Posterior cingulate gyrus (tissue), 11 donors: Measurements from ENCODE around the gene RASAL3.
A peak's percentile ranks its signal among the peaks of the same experiment; 100 is the strongest.
"Not testable (repeated sequence)": the region's sequence is repeated elsewhere in the genome, so short reads cannot be mapped to it uniquely, and the experiment has no call there.

Source experiments
- DNase-seq, 10 donors: peaks; one replicate each; pipeline versions ENCODE4 v3.0.0 to v3.0.0-alpha.2; 2020 to 2021; ENCODE audit warnings: mixed read lengths in 3 of 10
- intact Hi-C: fragments of 100-400 bp; cut with DNase I; formaldehyde crosslinking; loops from one replicate; pipeline ENCODE4 v1.15.1; 2023

RASAL3 gene

DNA sequence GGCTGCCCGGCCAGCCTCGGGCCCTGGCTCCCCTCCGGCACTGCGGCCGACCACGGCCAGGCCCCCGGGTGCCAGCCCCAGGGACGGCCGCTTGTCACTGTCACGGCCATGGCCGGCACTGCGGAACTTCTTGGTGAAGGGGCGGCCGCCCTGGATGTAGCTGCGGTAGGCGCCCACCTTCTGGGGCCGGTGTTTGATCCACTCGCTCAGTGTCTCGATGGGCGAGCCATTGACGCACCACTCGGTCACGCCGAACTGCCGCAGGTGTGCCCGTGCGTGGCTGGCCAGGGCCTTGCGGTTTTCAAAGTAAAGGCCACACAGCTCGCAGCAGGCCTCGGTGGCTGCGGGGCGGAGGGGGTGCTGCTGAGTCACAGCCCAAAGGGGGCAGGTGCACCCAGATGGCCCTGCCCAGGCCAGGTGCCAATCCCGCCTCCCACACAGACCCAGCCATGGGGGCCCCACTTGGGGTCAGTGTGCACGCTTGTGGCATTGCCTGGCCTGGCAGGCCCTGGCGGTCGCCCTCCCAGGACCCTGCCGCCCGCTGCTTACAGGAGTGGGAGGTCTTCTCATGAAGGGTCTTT lies 39.6 kb downstream of the RASAL3 start:
- intact Hi-C loops, result no loop called here
- peak in 2 of 10 donors; percentile 67 to 78 for DNase-seq

DNA sequence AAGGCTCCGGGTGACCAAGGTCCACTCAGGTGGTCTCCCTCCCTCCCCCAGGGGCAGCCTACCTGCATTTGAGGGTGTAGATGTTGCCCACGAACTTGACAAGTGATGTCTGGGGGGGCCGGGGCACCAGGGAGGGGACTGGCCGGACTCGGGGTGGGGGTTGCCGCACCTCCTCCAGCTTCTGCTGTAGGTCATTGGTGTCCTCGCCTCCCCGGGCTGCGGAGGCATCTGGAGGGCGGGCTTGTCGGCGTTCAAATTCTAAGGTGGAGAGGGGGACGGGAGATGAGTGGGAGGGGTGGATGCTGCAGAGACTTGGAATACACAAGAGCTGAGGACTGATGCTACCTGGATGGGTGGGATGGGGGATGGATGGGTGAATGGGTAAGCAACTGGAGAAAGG lies 40.2 kb downstream of the RASAL3 start:
- peak in 2 of 10 donors; percentile 46 to 52 for DNase-seq
- intact Hi-C loops, result no loop called here

DNA sequence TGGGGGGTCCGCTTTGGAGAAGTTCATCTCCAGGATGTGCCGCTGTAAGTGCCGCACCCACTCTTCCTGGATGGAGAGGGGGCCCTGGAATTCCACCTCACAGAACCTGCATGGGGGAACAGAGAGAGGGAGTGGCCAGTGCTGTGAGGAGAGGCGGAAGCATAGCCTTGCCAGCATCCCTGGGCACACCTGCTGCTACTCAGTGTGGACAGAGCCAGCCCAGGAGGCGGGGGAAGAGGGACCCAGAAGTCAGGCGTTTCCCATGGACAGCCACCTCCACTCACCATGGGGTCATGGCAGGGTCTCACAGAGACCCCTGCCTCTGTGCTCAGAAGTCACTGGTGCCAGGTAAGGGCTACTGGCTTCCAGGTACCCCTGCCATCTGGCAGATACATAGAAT lies 41.2 kb downstream of the RASAL3 start:
- peak in 2 of 10 donors; percentile 19 to 36 for DNase-seq
- intact Hi-C loops, result no loop called here

- intact Hi-C loops, result no loop called here
- DNase-seq, result peak in 2 of 10 donors; percentile 65 to 73
These were observed 41.9 kb downstream of the RASAL3 start for GRCh38 chr19:15422296-15423075.

DNA sequence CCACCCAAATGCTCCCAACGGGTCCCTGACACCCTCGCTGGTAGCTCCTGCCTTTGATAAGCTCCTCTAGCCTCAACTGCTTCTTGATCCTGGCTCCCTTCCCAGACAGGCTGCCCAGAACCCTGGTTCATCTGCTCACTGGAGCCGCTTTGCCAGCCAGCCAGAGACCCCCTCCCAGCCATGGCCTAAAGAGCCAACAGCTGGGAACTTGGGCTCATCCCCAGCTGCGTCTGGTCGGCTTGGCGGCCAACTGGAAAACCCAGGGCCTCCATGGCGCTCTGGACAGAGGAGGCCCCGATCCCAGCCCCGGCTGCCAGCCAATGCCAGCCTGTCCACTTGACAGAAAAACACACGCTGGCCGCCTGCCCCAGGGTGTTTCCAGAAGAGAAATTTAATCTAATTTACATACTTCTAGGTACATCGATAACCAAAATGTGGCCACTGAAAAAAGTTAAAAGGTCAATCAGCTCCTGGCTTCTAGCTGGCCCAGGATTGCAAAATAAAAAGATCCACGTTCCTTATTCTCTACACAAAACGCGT lies 42.6 kb downstream of the RASAL3 start:
- intact Hi-C loops, result no loop called here
- DNase-seq, result peak; percentile 65 to 97 (median 82)

DNA sequence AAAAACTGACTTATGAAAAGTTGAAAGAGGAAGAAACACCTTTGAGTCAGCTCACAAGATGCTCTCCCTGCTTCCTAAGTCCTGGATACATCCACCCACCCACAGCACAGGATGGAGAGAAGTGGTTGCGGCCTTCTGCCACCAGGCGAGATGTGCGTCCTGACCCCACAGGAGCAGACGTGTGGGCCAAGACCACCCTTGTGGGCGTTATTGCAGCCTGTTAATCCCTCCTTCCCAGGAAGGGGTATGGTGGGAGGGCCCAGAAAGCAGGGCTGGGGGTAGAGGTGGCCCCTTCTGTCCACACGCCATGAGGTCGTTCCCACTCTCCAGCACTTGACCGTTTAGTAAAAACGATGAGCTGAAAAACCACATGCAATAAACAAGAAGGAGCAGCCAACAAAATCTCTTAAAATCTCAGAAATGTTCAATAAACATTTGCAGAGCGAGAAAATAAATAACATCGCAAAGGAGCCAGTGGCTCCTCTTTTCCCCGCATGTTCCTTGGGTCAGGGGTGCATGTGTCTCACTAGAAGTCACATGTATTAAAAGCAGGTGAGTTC lies 43.1 kb downstream of the RASAL3 start:
- intact Hi-C loops, result no loop called here
- peak in 2 of 10 donors; percentile 58 to 66 for DNase-seq

DNA sequence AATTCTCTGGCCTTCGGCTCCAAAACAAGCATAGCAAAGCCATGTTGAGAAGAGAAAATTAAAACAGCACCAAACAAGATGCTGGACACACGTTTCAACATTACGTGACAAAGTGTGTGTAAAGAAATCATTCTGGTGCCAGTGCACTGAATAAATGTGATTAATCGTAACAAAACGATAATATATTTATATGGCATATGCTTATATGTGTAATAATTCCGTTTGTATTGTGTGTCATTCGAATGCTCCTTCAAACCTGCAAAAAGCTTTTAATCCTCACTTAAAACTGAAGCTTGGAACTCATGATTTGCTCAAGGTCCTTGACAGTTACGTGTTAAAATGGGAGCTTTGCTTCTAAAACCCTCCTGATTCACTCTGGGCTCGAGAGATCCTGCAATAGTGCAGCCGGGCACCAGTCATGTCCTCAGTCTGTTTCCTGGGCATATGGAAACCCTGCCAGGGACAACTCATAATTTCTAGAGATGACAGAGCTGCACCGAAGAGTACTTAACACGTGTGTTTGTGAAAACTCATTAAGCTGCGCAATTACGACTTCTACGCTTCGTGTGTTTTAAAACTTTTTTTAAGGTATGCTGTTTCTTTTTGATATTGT lies 44.8 kb downstream of the RASAL3 start:
- DNase-seq, result peak in 1 of 10 donors; percentile 50
- intact Hi-C loops, result loop anchor here (2.0 to 5.0 kb wide), 3 partner anchors 13 to 42 kb away; partner anchors contain the start of gene AKAP8

DNA sequence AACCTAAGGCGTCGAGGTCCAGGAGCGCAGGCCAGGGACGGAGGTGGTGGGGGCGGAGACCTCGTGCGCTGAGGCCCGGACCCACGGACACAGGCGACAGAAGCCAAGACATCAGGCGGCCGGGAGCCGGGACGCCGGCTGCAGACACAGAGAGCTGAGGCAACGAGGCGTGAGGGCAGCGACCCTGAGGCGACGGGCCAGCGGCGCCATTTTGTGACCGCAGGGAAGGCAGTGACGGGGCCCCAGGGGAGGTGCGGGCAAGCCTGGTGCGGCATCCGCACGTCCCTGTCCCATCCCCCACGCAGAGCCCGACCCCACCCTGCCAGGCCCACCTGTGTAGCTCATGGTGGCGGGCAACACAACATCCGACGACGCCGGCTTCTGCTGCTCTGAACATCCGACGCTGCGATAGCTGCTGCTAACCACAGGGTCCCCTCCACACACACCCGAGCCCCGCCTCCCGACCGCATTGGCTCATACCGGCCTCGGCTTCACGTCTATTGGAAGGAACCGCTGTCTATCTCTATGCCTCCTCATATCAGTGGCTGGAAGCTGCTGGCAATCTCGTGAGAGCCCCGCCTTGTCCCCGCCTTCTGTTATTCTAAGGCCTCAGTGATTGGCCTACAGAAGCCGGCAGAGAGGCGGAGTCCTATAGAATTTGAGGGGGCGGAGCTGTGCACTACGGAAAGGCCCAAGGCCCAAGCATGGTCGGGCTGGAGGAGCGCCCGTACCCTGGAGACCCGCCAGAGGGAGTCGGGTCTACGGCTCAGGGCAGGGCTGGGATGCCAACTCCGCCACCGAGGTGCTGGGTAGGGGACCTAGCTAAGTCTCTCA lies 45.5 kb downstream of the RASAL3 start, which contains the start of gene AKAP8L:
AKAP8L (minus strand) TSS at position 410 of the 834 bp plus-strand sequence; CDS start at position 345, 65 bp downstream.
- DNase-seq, result peak; percentile 91 to 100 (median 96)
- intact Hi-C loops, result loop anchor here (2.0 to 5.0 kb wide), 3 partner anchors 14 to 41 kb away; partner anchors contain the start of gene AKAP8

- DNase-seq, result no peak
- intact Hi-C loops, result loop anchor here (2.0 to 5.0 kb wide), 3 partner anchors 15 to 41 kb away; partner anchors contain the start of gene AKAP8
These were observed 46.1 kb downstream of the RASAL3 start for GRCh38 chr19:15418231-15418578.

GRCh38 chr19:15417699-15418098 lies 46.6 kb downstream of the RASAL3 start:
- DNase-seq, result peak in 3 of 10 donors; percentile 23 to 79 (median 30)
- intact Hi-C loops, result loop anchor here (2.0 to 5.0 kb wide), 3 partner anchors 15 to 40 kb away; partner anchors contain the start of gene AKAP8

GRCh38 chr19:15412832-15413231 lies 51.5 kb downstream of the RASAL3 start:
- peak in 1 of 10 donors; percentile 5 for DNase-seq
- intact Hi-C loops, result no loop called here

- intact Hi-C loops, result not testable (repeated sequence)
- DNase-seq, result peak in 2 of 10 donors; percentile 1 to 4
These were observed 53.0 kb downstream of the RASAL3 start for GRCh38 chr19:15411351-15411750.

DNA sequence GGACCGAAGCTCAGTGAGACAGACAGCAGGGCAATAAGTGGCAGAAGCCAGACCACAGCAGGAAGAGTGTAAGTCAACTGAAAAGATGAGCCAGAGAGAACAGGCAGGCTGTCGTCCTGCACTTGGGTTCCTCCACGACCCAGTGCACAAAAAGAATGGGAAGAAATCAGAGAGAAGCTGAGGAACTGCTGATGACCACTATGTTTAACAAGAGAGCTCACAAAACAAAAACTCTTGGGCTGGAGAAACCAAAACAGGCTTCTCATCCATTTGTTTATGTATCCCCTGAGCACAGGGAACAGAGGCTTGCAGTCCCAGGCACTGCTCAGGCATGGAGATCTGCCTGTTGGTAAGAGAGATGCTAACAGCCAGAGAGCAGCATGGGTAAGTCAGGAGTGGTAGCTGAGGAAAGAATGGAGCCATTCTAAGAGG lies 59.5 kb downstream of the RASAL3 start:
- peak in 2 of 10 donors; percentile 24 to 35 for DNase-seq
- intact Hi-C loops, result no loop called here

DNA sequence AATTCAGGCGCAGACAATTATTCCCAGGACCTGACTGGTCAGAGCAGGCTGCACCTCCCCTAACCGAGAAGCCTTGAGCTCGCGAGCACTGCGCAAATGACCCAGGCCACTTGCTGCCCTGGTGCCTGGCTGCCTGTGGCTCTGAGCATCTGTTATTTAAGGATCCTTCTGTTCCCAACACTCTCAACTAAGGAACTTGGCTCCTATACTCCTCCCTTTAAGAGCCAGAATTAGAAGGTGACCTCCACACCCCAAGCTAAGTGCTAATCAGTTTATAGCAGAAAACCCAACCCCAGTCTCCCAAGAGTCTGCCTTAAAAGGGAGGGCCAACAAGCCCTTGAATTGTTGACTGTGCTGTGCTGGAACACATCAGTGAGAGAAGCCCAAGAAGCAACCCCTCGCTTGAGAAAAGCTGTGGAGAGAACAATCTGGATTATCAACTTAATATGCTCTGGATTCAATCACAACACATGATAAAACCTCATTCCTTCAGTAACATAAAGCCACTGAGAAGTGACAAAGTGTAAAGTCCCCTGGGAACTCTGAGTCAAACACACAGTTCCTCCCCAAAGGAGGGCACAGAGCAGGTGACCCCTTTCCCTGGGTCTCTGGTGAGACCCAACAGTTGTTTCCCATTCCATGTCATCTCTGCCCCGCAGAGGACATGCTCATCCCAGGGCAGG lies 60.1 kb downstream of the RASAL3 start:
- peak in 1 of 10 donors; percentile 61 for DNase-seq
- intact Hi-C loops, result no loop called here

- DNase-seq, result peak in 1 of 10 donors; percentile 47
- intact Hi-C loops, result no loop called here
These were observed 61.2 kb downstream of the RASAL3 start for GRCh38 chr19:15403151-15403531.

- peak in 1 of 10 donors; percentile 75 for DNase-seq
- intact Hi-C loops, result no loop called here
These were observed 61.8 kb downstream of the RASAL3 start for GRCh38 chr19:15402411-15403150.
